ENCODE data around the gene MYO1E. TPM values are rescaled to one million over a fixed set of nuclear protein-coding genes. Genes with fewer than 3 reads are reported as not detected.
"Not testable (repeated sequence)": the region's sequence is repeated elsewhere in the genome, so short reads cannot be mapped to it uniquely, and the experiment has no call there.

Gene MYO1E
- total and polyA plus RNA-seq, 10 donors = 21.3 to 115 (median 65.6) TPM

DNA sequence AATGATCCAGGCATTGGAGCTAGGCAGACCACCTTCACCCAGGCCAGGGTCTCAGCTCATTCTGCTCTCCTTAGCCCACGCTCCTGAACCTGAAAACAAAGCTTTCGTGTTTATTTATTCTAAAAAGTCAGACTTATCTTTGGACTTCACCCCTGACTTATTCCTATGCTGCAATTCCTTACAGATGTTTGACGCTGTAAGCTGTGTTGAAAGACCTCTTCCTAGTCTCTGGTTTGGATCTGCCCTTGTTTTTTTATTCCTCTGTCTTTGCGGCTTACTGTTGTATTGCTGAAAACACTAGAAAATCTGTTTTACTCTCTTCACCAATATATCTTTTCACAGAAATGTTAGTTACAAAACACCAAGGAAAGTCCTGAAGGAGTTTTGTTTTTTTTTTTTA lies 206.5 kb downstream of the MYO1E start:
- WGBS, 5 donors = 63 to 74% (median 64%) methylated on average over 4 of the region's 4 CpGs
- no peak for TF ChIP-seq POLR2A (IDR thresholded peaks at IDR 0.05)
- no peak for TF ChIP-seq POLR2AphosphoS5 (IDR thresholded peaks at IDR 0.05)
- H3K27me3 ChIP-seq (replicated peaks in 1 of 7) = no peaks in the 10 kb centered on the region
- H3K27ac ChIP-seq = no peak overlapping the region
- H3K36me3 ChIP-seq = peaks cover 0 to 52% (median 14%) of the 10 kb centered on the region in 6 donors
- no peak for DNase-seq
- H3K9me3 ChIP-seq = no peaks in the 10 kb centered on the region
- intact Hi-C loops (cut with DNase I; ENCODE audit: low total_unique reads) = no loop called here
- no peak overlapping the region for H3K4me3 ChIP-seq
- H3K4me1 ChIP-seq = peaks cover 0 to 27% (median 6%) of the 10 kb centered on the region in 6 donors

DNA sequence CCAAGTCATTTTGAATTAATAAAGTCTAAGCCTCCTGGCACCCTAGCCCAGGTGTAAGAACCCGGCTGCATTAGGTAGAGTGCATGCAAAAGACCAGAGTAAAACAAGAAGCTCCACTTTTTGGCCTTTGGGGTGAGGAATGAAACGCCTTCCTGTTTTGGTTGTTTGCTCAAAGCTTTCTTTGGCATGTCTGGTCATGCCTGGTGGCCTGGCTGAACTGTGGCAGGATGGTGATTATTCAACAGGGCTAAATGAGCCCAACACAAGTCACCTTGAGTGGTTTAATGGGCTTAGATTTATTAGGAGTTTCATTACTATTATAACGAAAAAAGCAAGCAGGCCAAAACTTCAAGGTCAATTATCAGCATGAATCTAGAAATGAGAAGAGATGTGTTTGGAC lies 206.9 kb downstream of the MYO1E start:
- no peaks in the 10 kb centered on the region for H3K27me3 ChIP-seq (replicated peaks in 1 of 7)
- peaks cover 0 to 52% (median 17%) of the 10 kb centered on the region in 6 donors for H3K36me3 ChIP-seq
- no peak overlapping the region for H3K27ac ChIP-seq
- intact Hi-C loops (cut with DNase I; ENCODE audit: low total_unique reads) = no loop called here
- H3K4me3 ChIP-seq = no peak overlapping the region
- no peaks in the 10 kb centered on the region for H3K9me3 ChIP-seq
- H3K4me1 ChIP-seq = peaks cover 0 to 25% (median 6%) of the 10 kb centered on the region in 6 donors
- TF ChIP-seq, protein P1, sequence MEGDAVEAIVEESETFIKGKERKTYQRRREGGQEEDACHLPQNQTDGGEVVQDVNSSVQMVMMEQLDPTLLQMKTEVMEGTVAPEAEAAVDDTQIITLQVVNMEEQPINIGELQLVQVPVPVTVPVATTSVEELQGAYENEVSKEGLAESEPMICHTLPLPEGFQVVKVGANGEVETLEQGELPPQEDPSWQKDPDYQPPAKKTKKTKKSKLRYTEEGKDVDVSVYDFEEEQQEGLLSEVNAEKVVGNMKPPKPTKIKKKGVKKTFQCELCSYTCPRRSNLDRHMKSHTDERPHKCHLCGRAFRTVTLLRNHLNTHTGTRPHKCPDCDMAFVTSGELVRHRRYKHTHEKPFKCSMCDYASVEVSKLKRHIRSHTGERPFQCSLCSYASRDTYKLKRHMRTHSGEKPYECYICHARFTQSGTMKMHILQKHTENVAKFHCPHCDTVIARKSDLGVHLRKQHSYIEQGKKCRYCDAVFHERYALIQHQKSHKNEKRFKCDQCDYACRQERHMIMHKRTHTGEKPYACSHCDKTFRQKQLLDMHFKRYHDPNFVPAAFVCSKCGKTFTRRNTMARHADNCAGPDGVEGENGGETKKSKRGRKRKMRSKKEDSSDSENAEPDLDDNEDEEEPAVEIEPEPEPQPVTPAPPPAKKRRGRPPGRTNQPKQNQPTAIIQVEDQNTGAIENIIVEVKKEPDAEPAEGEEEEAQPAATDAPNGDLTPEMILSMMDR (IDR thresholded peaks at IDR 0.05 in 8 of 11, conservative IDR thresholded peaks at IDR 0.05 in 3 of 11) = no peak
- TF ChIP-seq POLR2A (IDR thresholded peaks at IDR 0.05) (no peak), POLR2AphosphoS5 (IDR thresholded peaks at IDR 0.05) (no peak)
- DNase-seq = no peak
- WGBS, 5 donors = 70 to 85% (median 76%) methylated on average over 3 of the region's 3 CpGs

- H3K9me3 ChIP-seq; DNase-seq; intact Hi-C loops (cut with DNase I; ENCODE audit: low total_unique reads); H3K27ac ChIP-seq; H3K4me1 ChIP-seq; H3K4me3 ChIP-seq; H3K27me3 ChIP-seq (replicated peaks in 1 of 7): not testable (repeated sequence)
- WGBS, 5 donors = 93 to 99% (median 96%) methylated on average over 8 of the region's 8 CpGs
- H3K36me3 ChIP-seq = peaks cover 0 to 75% (median 45%) of the 10 kb centered on the region in 6 donors
Observed at GRCh38 chr15:59162080-59162479, 210.6 kb downstream of the MYO1E start.

- no peak overlapping the region for H3K27ac ChIP-seq
- 89 to 91% (median 90%) methylated on average over 23 of the region's 23 CpGs for WGBS, 5 donors
- no peaks in the 10 kb centered on the region for H3K4me1 ChIP-seq
- H3K9me3 ChIP-seq = no peaks in the 10 kb centered on the region
- TF ChIP-seq, protein P1 (IDR thresholded peaks at IDR 0.05 in 8 of 11, conservative IDR thresholded peaks at IDR 0.05 in 3 of 11) = peak in 6 of 11 experiments; percentile 13 to 45 (median 24)
- no peak for TF ChIP-seq POLR2AphosphoS5 (IDR thresholded peaks at IDR 0.05)
- intact Hi-C loops (cut with DNase I; ENCODE audit: low total_unique reads) = no loop called here
- no peak for DNase-seq
- no peak overlapping the region for H3K4me3 ChIP-seq
- no peaks in the 10 kb centered on the region for H3K27me3 ChIP-seq (replicated peaks in 1 of 7)
- peaks cover 0 to 81% (median 50%) of the 10 kb centered on the region in 6 donors for H3K36me3 ChIP-seq
Observed at GRCh38 chr15:59160880-59161593, 211.6 kb downstream of the MYO1E start.

GRCh38 chr15:59159210-59159609 lies 213.5 kb downstream of the MYO1E start:
- 50 to 81% (median 67%) methylated on average over 9 of the region's 9 CpGs for WGBS, 5 donors
- no peak for DNase-seq
- Histone ChIP-seq H3K36me3 (peaks cover 0 to 87% (median 56%) of the 10 kb centered on the region in 6 donors), H3K4me3 (no peak overlapping the region), H3K9me3 (no peaks in the 10 kb centered on the region), H3K4me1 (no peaks in the 10 kb centered on the region), H3K27me3 (replicated peaks in 1 of 7) (no peaks in the 10 kb centered on the region), H3K27ac (no peak overlapping the region)
- no peak for TF ChIP-seq POLR2A (IDR thresholded peaks at IDR 0.05)
- no peak for TF ChIP-seq POLR2AphosphoS5 (IDR thresholded peaks at IDR 0.05)
- TF ChIP-seq, protein P1 (IDR thresholded peaks at IDR 0.05 in 8 of 11, conservative IDR thresholded peaks at IDR 0.05 in 3 of 11) = no peak
- intact Hi-C loops (cut with DNase I; ENCODE audit: low total_unique reads) = no loop called here

All from spleen (tissue), 11 donors.